ENCODE data around the gene SOCS3.

Gene SOCS3

DNA sequence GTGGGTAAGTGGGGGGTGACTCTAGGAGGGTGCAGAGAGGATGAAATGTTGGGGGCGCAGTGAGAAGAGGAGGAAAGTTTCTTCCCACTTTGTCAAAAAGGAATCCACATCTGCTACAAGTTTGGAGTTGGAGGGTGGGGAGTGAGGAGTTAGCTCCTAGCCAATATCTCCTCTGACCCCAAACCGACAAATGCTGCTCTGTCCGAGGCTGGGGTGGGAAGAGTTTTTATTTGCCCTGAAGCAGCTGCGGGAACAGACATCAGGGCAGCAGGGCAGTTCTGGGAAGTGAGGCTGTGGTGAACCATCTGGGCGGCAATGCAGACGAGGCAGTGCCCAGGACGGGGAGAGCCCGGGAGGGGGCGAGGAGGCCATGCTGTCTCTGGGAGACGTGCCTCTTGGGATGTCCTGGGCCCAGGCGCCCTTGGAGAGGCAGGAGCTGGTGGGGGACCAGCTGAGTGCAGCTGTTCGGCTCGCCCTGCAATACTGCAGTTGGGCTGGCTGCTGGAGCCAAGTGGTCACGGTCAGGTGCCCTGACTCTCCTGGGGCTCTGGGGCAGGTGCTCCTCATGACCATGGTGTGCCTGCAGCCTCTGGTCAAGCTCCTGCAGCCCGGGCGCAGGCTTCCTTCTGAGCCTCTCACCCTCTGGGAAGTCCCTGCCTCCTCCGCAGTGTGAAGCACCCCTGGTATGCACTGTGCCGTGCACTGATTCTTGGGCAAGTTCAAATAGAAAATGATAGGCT lies 6.4 kb upstream of the SOCS3 start:
- no peak for DNase-seq

DNA sequence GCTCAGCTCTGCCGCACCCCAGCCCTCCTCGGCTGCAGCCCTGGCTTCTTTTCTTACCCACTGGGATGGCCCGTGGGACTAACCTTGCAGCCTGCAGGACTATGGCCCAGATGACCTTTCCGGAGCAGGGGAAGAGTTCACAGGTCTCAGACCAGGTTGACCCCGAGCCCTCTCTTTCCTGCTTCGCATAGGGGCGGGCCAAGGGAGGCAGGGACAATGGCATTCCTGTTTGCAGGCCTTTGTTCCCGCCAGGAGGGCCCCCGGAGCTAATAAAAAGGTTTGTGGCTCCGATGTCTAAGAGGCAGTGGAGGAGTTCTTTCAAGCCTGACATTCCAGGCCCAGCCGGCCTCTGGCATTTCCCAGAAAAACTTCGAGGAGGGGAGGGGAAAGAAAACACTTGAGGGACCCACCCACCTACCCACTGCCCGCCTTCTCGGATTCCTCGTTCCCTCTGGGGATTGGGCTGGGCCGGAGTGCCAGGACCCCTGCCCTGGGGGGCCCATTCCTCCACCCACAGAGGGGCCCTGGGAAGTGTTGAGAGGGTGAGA lies 5.8 kb upstream of the SOCS3 start:
- no peak for DNase-seq

DNA sequence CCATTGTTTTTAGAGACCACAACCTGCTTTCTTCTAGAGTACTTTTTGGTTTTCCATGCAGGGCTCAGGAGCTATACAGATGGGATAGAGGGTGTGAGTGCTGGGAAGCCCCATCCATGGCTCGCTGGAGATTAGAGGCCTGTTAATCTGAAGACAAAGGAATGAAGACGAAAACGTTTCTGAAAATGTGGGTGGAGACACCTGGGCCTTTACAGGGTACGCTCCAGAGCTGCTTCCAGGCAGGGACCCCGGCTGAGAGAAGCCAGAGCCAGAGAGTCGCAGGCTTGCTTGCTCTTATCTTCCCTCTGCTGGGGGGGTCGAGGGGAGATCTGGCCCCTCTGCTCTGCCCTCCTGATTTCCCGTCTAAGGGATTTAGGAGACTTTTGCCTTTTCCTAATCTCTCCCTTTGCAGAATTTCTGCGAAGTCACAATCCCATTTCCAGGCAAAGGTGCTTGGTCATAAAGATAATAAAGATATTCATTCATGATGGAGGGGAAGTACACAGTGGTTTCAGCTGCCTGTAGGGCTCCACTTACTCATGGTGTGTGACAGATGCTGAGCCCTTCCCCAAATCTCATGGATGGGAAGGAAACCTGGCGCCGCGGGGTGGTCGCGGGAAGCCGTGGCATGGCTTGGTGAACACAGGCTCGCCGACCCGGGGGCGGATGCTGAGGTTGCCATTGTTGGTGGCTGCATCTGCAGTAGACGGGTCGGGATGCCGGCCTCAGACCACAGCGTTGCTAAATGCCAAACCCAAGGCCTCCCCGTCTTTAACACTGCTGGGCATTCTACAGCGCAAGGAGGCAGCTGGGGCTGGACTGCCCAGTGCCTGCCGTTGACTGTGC lies 4.8 kb upstream of the SOCS3 start:
- DNase-seq, result no peak

DNA sequence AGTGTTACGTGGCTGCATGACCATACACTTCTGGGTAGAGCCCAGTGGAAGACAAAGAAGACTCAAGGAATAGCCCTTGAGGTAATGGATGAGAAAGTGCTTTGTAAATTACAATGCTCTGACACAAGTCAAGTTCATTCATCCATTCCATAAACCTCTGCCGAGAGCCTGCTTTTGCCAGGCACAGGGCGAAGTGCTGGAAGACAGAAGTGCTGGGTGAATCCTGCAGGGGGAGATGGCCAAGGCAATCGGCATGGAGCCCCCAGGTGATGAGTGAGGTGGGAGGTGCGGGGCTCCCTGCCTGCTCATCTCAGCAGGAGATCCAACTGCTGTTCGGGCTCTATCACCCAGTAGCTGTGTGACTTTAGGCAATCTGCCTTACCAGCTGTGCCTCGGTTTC lies 2.8 kb upstream of the SOCS3 start:
- no peak for DNase-seq

DNA sequence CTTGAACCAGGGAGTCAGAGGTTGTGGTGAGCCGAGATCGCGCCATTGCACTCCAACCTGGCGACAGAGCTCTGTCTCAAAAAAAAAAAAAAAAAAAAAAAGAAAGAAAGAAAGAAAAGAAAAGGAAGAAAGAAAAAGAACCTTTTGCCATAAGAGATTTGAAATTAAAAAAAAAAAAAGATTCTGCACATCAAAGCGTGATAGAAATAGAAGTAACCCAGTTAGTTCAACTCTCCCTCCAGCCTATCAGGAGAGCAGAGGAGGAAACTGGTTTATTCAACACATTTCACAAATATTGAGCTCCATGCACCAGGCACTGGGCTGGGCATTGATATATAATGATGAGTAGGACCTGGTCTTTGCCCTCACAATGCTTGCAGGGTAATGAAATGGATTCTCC lies 2.4 kb upstream of the SOCS3 start:
- DNase-seq, result no peak

DNA sequence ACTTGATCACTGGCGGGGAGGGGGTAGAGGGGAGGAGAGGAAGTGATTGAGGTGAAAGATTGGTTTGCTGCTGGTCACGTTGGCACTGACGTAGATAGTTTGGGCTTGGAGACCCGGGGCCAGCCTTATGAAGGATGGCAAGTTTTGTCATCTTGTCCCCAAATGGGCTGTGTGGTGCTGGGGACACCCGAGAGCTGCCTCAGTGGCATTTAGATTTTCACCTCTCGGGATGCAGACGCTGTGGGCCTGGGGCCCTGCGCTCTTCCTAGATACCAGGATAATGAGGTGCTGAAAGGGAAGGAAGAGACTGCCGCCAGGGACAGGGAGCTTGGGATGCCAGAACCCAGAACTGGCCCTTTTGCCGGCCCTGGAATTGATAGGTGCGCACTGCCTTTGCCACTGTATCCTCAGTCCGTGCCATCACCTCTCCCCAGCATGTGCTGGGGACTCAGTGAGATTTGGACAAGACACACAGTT lies 1.4 kb upstream of the SOCS3 start:
- DNase-seq, result no peak

DNA sequence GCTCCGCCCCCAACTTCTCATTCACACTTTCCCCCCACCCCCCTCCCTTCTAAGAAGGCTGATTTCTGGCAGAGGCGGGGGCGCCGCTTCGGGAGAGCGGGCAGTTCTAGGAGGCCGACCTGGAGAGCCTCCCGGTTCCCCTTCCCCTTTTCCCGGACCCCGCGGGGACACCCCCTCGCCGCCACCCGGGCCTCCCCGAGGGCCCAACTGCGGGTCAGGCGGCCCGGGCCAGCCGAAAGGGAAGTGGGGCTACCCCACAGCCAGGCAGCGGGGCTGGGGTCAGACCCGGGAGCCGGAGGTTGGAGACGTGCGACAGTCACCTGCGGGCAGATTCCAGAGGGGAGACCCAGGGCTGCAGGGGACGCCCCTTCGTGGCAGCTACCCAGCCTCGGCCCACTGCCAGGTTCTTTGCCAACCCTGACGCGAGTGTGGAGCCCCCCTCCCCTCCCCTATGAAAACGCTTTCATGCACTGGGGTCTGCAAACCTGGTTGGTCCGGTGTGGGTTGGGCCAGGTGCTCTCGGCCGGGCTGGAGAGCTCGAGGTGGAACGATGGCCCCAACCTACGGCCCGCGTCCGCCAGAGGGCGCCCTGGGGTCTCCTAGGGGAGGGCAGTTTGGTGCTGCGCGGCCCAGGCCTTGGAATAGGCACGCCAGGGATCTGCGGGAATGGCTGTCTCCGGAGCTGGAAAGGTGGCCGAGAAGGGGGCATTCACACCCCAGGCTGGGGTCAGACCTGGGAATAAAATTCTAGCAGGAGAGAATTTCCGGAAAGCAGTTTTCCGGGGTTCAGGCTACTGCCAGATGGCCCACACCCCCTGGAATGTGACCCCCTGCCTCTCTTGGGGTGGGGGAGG lies 721 bp upstream of the SOCS3 start:
- DNase-seq, result peak; percentile 84

DNA sequence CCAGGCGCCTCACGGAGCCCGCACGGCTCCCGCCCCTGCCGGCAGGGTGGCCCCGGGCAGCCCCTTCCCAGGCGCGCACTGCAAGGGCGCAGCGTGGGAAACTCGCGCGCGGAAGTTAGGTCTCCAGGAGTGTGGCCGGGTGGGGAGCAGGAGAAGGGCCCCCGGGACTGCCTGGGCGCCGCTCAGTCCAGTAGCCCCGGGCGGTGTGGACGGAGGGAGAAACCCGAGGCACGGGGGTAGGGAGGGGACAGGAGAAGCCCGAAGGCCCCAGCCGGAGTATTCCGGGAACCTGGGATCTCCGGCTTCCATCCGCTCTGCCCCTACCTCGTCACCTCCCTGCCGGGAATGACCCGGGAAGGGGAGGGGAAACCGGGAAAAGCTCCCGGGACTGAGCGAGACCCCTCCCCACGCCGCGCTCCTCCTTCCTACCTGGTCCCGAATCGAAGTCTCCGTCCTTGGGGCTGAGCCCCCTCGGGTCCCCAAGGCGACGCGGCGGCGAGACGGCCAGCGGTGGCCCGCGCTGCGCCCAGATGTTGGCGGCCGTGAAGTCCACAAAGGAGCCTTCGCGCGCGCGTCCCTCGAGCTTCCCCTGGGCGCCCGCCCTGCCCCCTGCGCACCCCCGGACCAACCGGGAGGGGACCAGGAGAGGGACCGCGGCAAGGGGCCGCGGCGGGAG lies 418 bp downstream of the SOCS3 start:
- no peak for DNase-seq

DNA sequence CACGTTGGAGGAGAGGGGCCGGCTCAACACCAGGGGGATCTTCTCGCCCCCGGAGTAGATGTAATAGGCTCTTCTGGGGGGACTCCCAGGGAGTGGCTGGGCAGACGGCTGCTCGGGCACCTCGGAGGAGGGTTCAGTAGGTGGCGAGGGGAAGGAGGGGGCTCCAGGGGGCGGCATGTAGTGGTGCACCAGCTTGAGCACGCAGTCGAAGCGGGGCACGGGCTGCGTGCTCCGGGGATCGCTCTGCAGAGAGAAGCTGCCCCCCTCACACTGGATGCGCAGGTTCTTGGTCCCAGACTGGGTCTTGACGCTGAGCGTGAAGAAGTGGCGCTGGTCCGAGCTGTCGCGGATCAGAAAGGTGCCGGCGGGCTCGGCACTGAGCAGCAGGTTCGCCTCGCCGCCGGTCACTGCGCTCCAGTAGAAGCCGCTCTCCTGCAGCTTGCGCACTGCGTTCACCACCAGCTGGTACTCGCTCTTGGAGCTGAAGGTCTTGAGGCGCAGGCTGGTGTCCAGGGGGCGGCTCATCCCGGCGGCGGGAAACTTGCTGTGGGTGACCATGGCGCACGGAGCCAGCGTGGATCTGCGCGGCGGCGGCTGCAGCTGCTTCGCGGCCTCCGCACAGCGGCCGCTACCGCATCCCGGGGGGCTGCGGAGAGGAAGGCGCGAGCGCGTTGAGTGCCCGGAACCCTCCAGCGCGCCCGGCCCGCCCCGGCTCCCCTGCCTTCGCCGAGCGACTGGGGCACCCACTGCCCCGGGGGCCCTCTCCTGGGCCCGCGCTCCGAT lies 1.1 kb downstream of the SOCS3 start:
- no peak for DNase-seq

DNA sequence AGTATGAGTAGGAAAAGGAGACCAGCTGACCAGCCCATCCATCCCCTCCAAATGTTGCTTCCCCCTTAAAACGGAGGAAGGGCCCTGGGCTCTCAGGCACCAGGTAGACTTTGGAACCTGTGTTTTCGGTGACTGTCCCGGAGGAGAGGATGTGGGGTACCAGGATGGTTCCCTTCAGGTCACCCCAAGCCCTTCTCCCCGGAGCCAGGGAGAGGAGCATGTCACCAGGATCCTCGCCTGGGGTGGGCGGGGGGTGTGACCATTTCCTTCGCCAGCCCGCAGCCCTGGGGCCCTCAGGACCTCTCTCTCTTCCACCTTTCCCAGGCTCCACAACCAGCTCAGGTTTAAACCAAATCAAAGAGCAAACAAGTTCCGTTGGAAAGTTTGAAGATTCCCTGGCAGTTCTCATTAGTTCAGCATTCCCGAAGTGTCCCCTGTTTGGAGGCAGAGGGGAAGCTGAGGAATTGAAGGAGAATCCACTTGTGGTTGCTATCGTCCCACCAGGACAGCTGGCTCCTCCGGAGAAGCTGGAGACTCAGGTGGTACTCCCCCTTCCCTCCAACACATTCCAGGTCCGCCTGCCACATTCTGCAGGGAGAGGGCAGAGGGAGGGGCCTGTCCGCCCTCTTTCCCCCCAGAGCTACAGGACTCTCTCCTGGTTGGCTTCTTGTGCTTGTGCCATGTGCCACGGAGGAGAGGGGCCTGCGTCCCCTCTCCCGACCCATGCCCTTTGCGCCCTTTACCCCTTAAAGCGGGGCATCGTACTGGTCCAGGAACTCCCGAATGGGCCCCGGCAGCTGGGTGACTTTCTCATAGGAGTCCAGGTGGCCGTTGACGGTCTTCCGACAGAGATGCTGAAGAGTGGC lies 2.0 kb downstream of the SOCS3 start:
- DNase-seq, result no peak

DNA sequence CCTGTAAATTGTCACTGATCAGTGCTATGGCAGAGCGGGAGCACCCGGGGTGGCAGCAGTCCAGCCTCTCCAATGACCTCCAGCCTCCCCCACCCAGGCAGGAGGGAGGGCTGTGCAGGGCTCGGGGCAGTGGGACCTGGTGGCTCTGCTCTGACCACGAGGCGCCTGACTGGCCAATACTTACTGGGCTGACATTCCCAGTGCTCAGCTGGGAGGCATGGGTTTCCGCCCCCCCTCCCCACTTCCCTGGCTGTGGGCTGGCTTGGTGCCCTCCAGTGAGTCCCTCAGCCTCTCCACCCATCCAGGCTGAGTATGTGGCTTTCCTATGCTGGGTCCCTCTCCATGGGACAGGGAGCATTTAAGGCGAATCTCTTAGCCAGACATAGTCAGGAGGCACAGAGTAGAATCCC lies 2.7 kb downstream of the SOCS3 start:
- peak; percentile 43 for DNase-seq

DNA sequence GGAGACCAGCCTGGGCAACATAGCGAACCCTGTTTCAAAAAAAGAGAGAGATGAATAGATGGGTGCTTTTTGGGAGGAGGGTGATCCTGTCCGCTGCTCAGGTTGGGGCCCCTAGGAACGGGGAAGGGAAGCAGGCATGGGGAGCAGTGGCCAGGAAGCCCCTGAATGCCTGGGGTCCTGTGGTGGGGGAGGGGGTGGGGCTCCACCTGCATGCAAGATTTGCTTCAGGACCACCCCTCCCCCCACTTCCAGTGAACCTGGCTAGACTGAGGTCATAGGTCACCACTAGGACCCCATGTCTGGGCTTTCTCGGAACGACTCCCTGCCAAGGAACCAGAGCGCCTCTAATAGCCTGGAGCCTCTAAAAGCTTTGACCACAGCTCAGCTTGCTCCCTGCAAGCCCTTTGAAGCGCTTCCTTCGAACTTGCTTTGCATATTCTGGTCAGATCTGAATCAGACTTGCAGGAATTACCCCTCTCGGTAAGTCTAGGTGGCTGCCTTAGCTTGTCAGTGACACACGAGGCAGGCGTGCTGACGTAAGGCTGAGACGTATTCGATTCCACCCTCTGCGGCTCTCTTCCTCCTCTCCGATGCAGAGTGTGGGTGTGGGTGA lies 3.7 kb downstream of the SOCS3 start:
- no peak for DNase-seq

DNA sequence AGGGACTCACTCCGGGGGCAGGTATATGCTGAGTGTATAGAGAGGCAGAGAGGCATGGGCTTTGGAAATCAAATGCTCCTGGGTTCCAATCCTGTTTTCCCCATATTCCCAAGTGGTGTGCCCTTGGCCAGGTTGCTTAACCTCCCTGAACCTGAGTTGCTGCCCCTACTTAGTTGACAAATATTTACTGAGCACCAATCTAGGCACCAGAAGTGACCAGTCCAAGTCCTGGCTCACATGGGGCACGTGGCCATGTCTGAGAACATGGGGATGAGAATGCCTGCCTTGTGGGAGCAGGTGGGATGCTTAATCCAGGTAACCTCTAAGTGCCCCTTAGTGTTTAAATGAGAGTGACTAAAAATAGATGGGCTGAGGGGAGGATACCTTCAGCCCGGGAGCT lies 4.2 kb downstream of the SOCS3 start:
- DNase-seq, result no peak

DNA sequence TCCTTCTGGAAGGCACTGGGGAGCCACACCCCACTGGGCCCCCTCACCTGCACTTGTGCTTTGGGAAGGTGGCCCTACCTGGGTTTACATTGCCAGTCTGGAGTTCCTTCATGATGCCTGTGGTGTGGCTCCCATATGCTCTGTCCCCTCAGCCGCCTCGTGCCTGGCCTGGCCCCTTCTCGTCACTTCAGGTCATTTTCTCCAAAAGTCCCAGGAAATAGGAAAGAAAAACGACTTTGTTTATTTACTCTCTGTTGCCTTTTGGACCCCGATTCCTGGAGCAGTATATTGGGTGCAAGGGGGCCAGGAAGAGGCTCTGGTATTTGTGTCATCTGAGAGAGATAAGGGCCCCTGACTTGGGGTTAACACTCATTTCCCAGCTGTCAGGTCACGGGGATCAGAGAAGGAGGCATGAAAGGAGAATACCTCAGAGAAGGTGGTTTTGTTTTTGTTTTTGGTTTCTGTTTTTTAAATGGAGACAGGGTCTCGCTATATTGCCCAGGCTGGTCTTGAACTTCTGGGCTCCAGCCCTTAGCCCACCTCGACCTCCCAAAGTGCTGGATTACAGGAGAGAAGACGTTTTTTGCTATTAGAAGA lies 4.7 kb downstream of the SOCS3 start:
- DNase-seq, result no peak

DNA sequence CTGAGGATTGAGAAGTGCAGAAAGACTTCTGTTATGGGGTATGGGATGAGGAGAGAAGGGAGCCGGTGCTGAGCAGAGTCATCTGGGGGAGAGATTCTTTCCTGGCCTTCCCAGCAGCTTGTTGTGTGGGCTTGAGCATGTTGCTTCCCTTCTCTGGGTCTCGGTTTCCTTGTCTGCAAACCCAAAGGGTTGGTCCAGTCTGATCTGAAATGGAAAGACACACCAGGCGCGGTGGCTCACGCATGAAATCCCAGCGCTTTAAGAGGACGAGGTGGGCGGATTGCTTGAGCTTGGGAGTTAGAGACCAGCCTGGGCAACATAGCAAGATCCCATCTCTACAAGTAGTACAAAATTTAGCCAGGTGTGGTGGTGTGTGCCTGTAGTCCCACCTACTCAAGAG lies 6.0 kb downstream of the SOCS3 start:
- DNase-seq, result no peak

DNA sequence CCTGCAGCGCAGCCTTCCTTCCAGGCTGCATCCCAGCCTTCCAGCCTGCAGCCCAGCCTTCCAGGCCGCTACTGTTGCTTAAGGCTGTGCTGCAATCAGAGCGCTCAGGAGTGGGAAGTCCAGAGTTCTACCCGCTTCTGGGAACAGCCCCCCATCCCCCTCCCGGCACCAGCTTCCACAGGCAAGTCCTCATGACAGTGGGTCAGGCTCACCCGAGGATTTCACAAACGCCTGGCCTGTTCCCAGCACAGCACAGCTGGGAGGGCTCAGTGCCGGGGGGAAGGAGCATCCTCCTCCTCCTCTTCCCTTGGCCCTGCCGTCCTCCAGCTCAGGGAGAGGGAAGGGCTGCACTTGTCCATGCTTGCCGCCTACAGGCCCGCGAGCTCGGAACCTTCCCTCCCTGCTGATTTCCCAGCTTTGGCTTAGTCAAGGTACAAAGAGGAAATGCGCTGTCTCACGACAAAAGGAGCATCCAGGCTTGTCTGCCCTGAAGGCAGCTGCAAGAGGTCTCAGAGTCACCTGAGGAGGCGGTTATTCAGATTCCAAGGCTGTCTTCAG lies 8.3 kb downstream of the SOCS3 start:
- peak; percentile 86 for DNase-seq

DNA sequence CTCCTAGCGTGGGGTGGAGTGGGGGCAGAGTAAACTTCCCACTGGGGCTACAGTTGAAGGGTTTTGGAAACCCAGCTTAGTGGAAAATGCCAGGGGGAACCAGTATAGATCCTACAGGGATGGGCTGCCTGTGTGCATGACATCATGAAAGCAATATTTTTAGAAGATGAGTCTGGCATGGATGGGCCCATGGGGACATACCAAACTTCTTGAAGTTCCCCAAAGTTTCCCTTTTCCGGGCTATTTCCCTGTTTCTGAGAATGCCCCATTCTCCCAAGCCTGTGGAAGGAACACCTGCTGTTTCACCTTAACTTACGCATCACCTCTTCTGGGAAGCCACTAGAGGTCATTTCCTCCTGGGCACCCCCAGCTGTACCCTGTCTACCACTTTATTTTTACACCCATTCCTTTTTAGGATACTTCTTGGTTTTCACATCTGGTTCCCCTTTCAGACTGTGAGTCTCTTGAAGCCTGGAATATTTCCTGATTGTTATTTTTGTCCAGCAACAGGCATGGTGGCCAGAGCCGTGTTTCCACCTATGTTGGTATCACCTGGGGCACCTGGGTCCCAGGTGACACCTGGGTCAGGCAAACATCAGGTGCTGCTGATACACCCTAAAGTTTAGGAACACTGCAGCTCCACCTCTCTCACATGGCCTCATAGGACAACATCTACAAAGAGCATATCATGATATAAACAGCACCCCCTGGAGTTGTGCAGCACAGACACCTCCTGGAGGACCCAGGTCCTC lies 9.8 kb downstream of the SOCS3 start:
- no peak for DNase-seq

DNA sequence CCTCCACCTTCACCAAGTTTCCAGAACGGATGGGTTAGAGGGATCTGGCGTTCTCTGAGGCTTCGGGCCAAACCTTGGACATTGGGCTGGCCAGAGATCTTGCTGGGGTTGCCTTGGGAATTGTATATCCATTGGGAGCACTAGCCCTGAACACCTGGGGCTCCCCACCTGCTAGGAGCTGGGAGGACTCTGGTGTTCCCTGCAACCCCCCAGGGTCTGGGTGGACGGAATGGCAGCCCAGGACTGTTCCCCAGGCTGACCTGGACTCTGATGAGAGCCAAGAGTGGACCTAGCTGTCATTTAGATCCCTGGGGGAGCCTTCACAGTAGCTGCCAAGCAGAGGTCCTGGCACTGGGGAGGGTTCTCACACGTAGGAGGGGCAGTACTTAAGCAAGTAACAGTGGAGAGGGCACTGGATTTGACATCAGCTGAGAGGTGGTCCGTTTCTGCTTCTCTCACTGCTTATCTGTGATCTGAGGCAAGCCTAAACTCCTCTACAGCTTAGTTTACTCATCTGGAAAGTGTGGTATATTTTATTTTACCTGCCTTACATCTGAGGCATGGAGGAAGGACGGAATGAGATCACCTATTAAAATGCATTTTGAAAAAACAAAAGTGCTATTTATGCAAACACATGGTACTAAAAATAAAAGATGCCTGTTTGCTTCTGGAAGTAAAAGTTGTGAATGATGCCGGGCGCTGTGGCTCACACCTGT lies 11.7 kb downstream of the SOCS3 start:
- DNase-seq, result no peak

Data from midbrain (tissue), 1 donor.